Neural progenitor cell (in vitro differentiated cells): Measurements from ENCODE around the gene SMC4.

Experiments
- CTCF ChIP-seq: fragments of 200-600 bp; sonication (generic); IDR thresholded peaks from 2 replicates; pipeline ENCODE4 v1.5.1; 2017; ENCODE audit warnings: antibody characterized with exemption, mild to moderate bottlenecking
- EZH2 ChIP-seq: fragments of 200-600 bp; sonication (generic); IDR thresholded peaks from 2 replicates; pipeline ENCODE4 v1.6.1; 2017; ENCODE audit warnings: antibody characterized with exemption, mild to moderate bottlenecking, moderate library complexity
- EZH2phosphoT487 ChIP-seq: fragments of 200-600 bp; sonication (generic); IDR thresholded peaks from 2 replicates; pipeline ENCODE4 v1.6.1; 2017; ENCODE audit warnings: antibody characterized with exemption

GRCh38 chr3:160448845-160449635 is 49.6 kb downstream of the SMC4 start:
- TF ChIP-seq CTCF, result no peak
- no peak for TF ChIP-seq EZH2phosphoT487
- no peak for TF ChIP-seq EZH2
